HG03520 (cell line): ENCODE results near the gene PSD.
"Not testable (repeated sequence)": the region's sequence is repeated elsewhere in the genome, so short reads cannot be mapped to it uniquely, and the experiment has no call there.

Source experiments
- ATAC-seq: cut with Tn5 transposase; IDR thresholded peaks from one replicate; pipeline ENCODE4 v1.9.1; 2021; ENCODE audit warnings: mild to moderate bottlenecking, moderate library complexity; ENCODE audit not compliant: unreplicated experiment

PSD gene

DNA sequence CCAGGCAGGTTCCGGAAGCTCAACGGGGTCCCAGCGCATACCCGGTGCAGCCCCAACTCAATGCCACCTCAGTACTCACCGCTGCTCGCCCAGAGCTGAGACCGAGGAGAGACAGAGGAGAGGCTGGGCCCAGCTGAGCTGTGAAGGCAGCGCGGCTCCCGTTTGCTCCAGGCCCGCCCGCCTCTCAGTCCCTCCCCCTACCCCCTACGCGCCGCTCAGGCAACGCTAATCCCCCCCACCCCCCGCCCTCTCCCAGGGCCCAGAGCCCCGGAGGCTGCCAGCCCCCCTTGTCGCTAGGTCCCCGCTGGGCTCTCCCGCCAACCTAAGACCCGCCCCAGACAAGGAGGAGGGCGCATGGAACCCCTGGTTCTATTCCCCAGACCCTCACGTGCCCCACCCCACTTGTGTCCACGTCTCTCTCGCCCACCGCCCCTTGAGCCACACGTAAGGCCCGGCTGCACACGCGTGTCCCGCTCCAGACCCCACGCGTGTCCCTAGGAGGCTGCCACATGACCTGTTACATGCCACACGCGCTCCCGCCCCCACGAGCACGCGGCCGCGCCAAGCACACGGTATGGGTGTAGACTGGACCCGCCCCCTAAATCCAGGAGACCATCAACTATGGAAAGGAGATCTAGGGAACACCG is at the start of gene PSD:
Gene PSD (minus strand): TSS at position 164 of the 647 bp plus-strand sequence. CDS start 1,747 bp downstream, outside the sequence.
- ATAC-seq: no peak

DNA sequence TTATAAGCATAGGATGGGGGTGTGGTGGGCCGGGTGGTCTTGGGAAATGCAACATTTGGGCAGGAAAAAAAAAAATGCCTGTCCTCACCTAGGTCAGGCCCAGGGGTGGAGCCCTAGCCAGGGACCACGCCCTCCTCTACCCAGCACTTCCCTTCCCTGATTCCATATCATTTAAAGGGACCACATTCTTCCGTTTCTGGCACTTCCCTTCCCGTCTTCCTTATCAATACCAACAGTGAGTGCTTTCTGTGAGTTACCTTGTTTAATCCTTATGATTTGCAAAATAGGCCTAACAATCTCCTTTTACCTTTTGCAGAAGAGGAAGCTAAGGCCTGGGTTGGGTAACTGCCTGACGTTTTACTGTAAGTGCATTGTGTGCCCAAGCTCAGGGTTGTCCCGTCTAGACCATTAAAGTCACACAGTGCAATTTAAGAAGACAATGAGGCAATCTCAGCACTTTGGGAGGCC is 49.4 kb upstream of the PSD start:
- no peak for ATAC-seq

DNA sequence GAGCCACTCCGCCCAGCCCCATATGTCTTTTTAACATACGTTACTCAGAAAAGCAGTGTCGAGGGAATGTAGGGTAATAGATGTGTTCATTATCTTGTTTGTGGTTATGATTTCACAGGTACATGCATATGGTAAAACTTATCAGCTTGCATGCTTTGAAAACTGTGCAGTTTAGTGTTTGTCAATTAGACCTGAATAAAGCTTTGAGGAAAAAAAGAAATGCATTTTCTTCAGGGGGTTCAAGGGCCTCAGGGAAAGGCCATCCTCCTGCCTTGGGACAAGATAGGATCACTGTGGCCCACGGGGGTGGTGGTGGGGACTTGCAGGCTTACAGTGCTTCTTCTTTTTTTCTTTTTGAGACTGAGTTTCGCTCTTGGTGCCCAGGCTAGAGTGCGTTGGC is 48.7 kb upstream of the PSD start:
- ATAC-seq: no peak

DNA sequence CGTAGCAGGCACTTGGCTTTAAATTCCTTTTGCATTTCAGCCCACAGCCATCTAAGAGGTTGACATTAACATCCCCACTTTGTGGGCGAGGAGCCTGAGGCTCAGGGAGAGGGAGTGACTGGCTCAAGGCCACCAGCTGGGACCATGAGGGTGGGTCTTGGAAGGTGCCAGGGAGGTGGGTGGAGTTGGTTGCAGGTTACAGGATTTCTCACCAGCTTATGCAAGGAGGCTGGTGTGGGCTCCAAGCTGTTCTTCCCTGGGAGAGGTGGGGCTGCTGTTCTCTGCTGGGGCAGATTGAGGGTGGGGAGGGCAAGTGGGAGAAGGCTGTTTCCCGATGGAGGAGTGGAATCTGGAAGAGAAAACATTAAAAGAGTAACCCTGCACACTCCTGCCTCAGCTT is 46.9 kb upstream of the PSD start:
- no peak for ATAC-seq

DNA sequence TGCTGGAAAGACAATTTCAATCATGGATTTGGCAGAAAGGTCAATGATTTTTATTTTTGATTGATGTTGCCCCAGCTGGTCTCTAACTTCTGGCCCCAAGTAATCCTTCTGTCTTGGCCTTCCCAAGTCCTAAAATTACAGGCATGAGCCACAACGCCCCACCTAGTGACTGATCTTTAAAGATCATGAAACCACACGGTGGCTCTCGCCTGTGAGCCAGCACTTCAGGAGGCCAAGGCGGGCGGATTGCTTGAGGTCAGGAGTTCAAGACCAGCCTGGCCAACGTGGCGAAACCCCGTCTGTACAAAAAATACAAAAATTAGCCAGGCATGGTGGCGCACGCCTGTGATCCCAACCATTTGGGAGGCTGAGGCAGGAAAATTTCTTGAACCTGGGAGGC is 45.4 kb upstream of the PSD start:
- ATAC-seq: no peak

DNA sequence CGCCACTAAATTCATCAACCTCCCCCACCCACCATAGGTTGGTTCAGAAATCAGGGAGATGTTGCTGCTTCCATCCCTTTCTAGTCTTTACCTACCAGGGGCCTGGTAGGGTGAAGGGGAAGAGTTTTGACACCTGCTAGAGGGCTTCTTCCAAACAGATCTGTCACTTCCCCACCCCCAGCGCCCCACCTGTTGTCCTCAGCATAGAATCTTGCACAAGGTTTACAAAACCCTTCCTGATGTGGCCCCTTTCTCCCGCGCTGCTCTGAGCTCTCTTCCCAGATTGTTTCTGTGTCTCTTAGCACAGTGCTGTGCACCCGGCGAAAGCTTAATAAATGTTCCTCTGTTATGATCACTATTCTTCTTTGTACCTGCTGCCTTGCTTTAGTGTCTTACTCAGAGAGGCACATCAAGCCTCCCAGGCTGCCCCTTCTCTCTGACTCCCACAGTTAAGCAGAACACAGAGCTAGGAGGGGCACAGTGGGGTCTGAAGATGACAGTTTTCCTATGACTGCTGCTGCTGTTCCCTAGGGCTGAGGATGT is 44.0 kb upstream of the PSD start:
- ATAC-seq: no peak

DNA sequence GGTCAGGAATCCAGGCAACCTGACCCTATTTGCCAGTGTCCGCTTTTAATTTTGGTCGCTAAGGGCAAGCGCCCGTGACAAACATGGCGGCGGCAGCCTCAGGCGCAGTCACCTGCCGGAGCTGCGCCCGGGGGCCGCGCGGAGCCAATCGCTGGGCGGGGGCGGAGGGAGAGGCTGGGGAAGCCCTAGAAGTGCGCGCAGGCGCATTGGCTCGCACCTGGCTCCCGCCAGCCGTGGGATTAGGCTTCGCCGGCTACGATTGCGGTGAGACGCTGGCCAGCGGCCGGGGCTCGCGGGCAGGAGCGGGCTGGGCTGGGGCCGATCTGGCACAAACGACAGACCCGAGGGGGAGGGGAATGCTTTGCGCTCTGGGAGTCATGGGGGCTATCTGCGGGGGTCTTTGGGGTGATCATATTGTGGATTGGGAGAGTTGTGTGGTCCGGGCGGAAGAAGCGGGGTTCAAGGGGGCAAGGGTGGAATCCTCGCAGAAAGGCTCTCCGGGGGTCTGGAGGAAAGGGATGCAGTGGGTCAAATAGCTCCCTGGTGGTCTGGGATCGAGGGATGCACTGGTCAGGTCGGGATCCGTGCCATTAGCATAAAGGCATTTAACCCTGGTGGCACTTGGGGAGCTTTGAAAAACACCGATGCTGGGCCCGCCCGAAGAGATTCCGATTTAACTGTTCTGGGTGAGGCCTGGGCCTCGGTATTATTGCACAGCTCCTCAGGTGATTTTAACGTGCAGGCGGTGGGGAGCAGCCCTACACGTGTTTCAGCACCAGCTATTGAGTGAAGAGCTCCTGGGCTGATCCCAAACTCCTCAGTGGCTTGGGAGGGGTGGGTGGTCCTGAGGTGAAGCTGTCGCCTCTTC is 42.8 kb upstream of the PSD start:
- peak; percentile 85 for ATAC-seq

DNA sequence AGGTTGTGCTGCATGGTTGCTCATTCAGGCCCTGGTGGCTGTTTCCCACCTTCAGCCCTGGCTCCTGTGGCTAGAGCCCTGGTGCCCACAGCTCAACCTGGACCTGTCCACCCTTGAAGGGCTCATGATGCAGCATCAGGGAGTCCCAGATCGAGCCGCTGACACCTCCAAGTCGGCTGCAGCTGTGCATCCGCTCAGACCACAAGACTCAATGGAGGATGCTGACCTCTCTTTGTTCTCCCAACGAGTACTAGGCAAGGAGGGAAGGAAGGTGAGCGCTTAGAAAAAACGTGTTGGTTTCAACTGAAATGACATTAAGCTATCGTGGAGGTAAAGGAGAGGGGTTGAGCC is 42.2 kb upstream of the PSD start:
- ATAC-seq: peak; percentile 19

DNA sequence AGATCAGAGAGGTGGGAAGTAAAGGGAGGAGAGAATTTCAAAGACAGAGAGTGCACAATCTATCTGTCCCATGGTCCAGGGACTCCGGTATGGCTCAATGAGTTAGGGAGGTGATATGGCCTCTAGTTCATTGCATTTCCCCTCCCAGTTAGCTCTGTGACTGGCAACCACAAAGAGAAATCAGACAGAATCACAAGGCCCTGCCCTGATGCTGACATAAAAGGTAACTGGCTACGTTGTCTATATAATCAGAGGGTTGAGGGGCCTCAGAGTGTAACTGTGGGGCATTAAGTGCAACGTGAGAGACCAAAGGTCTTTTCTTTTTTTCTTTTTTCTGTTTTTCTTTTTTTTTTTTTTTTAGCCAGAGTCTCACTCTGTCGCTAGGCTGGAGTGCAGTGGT is 40.1 kb upstream of the PSD start:
- no peak for ATAC-seq

DNA sequence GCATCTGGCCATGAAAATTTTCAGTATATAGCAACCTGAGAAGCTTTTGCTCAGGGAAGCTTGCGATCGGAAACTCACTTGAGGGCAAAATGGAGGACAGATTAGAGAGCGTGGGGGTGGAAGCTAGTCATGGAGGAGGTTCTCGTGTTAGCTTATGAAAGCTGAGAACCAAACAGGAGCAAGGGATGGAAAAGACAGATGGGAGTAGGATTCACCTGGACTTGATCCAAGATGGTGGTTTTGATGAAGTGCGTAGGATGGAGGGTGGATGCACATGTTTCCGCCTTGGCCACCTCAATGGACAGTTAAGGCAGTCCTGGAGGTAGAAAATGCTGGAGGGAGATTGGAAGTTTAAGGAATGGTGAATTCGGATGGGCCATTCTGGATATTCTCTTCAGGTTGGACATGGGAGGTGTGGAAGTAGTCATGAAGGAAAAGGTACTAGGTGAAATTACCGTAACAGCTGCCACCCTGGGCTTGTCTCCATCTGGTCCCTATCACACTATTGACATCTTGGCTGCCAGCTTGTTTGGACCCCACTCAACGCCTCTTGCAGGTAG is 39.1 kb upstream of the PSD start:
- ATAC-seq: no peak

DNA sequence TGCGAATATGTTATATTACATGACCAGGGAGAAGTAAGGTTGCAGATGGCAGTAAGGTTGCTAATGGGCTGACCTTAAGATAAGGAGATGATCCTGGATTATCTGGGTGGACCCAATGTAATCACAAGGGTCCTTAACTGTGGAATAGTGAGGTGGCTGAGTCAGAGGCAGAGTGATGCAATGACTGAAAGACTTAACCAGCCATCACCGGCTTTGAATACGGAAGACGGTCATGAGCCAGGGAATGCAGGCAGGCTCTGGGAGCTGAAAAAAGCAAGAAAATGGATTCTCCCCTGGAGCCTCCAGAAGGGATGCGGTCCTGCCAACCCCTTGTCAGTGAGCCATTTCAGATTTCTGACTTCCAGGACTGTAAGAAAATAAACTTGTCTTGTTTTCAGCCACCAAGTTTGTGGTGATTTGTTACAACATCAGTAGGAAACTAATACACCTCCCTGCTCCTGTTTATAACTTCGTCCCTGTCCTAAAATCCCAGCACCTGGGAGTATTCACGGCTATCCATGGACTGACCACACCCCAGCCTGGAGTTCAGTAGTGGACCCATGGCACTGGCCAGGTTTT is 37.4 kb upstream of the PSD start:
- ATAC-seq: no peak

DNA sequence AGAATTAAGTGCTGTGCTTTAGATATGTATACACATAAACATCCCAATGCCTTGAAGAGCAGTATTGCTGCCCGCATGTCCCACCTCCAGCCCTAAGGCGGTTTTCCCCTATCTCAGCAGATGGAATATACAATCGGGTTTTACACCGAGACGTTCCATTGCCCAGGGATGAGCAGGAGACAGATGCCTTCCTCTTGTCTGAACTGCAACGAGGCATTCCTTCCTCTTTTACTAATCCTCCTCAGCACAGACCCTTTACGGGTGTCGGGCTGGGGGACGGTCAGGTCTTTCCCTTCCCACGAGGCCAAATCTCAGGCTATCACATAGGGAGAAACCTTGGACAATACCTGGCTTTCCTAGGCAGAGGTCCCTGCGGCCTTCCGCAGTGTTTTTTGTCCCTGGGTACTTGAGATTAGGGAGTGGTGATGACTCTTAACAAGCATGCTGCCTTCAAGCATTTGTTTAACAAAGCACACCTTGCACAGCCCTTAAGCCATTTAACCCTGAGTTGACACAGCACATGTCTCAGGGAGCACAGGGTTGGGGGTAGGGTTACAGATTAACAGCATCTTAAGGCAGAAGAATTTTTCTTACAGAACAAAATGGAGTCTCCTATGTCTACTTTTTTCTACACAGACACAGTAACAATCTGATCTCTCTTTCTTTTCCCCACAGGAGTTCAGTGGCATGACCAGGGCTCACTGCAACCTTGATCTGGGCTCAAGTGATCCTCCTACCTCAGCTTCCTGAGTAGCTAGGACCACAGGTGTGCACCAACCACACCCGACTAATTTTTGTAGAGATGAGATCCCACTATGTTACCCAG is 36.3 kb upstream of the PSD start:
- not testable (repeated sequence) for ATAC-seq

DNA sequence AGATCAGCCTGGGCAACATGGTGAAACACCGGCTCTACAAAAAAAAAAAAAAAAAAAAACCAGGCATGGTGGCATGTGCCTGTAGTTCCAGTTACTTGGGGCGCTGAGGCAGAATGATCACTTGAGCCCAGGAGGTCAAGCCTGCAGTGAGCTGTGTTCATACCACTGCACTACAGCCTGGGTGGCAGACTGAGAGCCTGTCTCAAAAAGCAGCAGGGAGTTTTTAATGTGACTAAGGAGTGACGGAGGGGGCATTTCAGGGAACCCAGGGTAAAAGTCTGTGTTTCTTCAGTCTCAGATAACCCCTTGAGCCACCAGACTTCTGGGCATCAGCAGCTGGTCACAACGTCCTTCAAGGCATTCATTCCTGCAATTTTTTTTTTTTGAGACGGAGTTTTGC is 34.9 kb upstream of the PSD start:
- no peak for ATAC-seq

DNA sequence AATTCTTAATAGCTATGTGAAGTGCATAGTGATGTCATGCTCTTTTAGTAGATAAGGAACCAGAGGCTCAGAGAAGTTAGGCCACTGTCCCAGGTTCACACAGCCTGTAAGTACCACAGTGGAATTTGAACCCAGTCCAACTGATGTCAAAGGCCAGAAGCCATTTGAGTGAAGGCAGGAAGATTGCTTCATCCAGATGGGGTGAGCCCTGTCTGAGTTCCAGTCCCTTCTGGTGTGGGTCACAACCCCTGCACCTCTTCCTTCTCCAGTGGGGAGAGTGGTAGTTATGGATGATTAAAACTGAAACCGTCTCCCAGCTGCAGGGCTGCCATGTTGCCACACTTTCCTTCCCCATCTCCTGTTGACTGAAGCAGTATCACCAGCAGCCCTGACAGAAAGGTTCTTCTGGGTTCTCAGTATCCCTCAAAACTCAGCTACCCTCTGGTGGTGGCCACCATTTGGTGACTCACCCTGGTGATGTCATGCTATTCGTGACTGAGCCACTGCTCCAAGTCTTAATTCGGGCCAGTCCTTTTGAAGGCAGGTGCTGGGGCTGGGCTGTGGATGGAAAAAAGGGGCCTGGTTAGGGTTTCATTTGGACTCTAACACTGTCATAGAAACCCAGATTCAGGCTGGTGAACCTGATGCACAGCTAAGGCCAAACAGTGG is 34.2 kb upstream of the PSD start:
- ATAC-seq: no peak

DNA sequence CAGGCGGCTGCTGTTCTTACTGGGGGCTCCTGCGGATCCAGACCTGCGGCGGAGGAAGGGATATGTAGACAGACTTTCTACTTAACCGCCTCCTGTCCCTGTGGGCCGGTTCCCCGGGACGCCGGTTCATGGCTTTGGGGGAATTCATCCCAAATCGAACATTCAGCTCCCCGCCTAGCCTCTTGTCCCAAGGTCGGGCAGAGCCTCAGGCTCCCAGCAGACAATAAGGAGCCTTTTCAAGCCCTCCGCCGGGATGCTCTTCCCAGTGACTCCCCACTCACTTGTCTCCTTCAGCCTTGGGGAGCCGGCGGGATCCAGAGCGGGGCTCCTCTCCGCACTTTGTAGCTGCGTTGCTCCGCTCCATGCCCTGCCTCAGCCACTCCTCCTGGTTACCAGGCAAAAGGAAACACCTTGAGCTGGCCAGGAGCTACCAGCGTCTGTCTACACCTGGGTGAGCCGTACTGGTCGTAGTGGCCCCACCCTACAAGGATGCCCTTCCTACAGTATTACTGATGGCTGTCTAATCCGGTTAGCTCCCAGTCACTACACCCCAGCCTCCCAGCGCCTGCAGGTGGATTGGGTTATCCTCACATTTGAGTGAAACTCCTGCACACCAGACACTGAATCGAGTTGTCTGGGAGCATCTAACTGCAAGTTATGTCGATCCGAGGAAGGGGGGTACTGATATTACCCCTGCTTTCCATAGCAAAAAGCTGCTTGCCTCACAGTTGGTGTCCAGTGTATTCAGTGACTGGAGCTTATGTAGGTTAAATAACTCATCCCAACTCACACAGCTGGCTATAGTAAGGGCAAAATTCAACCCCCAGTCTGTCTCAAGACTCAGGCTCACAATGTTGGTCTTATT is 32.8 kb upstream of the PSD start, which contains the start of gene C10orf95:
Gene C10orf95 (minus strand): TSS at position 439 of the 865 bp plus-strand sequence. CDS start 450 bp downstream, outside the sequence.
- ATAC-seq: peak; percentile 1

DNA sequence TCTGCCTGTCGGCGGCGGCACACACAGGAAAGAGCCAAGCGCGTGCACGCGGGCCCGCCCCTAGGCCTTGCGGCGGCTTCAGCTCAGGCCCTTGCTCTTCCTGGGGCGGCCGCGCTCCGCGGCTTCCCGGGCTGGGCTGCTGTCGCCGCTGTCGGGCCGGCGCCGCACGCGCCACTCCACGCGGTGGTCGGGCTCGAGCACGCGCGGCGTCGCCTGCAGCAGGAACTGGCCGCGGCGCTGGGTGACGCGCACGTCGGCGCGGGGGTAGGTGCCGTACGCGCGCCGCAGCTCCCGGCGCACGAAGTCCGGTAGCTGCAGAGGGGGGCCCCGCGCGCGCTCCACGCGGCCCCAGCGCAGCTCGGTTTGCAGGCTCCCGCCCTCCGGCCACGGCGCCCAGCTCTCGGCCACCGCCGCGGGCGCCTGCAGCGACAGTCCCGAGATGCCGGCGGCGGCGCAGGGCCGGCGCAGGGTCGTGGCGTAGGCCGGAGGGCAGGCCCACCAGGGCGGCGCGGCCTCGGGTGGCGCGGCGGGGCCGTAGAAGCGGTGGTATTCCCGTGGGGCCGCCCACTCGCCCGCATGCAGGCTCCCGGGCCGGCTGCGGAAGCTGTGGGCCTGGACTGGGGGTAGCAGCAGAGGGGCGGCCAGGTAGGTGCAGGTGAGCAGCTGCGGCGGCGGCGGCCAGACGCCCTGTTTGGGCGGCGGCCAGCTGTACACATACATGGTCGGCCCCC is 32.0 kb upstream of the PSD start:
- peak; percentile 64 for ATAC-seq

DNA sequence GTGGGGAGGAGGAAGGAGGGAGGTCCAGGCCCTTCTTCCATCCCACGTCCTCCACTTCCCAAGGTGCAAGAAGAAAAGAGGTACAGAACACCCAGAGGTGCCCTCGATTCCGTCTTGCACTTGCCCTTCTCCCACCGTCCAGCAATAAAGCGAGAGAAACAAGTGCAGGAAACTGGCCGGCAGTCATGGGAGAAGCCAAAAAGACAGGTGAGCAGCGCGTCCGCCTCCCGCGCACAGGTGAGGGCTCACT is 31.5 kb upstream of the PSD start:
- ATAC-seq: no peak

DNA sequence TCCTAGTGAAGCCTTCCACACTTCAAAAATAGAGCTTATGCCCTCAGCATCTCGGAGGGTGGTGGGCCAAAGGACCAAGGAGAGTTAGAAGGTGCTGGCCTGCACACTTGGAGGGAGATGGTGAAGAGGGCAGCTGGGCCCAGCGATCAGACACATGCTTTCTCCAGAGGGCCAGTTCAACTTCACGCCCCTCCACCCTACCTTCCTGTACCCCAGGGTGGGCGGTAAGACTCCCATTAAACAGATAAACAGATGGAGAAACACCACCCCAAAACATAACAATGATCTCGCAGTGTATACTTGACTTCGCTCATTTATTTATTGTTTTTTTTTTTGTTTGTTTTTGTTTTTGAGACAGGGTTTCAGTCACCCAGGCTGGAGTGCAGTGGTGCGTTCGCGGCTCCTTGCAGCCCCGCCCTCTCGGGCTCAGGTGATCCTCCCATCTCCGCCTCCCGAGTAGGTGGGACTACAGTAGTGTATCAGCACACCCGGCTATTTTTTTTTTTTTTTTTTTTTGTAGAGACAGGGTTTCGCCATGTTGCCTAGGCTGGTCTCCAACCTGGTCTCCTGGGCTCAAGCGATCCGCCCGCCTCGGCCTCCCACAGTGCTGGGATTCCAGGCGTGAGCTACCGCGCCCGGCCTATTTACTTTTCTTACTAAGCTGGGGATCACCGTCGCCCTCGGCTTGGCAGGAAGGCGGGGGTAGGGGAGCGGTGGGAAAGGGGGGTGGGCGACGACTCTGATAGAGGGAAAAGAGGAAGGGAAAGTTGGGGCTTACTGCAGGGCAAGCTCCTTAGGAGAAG is 30.9 kb upstream of the PSD start:
- ATAC-seq: peak; percentile 29
